ENCODE measurements around the gene CCT6A. TPM values are rescaled to one million over a fixed set of nuclear protein-coding genes. Genes with fewer than 3 reads are reported as not detected.
"Not testable (repeated sequence)": the region's sequence is repeated elsewhere in the genome, so short reads cannot be mapped to it uniquely, and the experiment has no call there.

The CCT6A gene
- total RNA-seq, 1 donor from 2014 or later: 174 TPM

GRCh38 chr7:56053993-56054392 is 2.4 kb downstream of the CCT6A start:
- peaks cover 10% of the 10 kb centered on the region for H3K4me1 Mint-ChIP-seq (ENCODE audit: unreplicated experiment)
- H3K4me3 Mint-ChIP-seq (ENCODE audit: unreplicated experiment): no peak overlapping the region
- DNase-seq (ENCODE audit: low spot score): no peak
- no peak for TF ChIP-seq CTCF (IDR thresholded peaks at IDR 0.05; ENCODE audit: unreplicated experiment)
- no peaks in the 10 kb centered on the region for H3K9me3 Mint-ChIP-seq (ENCODE audit: unreplicated experiment)
- H3K36me3 Mint-ChIP-seq (ENCODE audit: low read depth, unreplicated experiment): peaks cover 21% of the 10 kb centered on the region
- H3K27me3 Mint-ChIP-seq (ENCODE audit: unreplicated experiment): peaks cover 3% of the 10 kb centered on the region
- no peak overlapping the region for H3K27ac Mint-ChIP-seq (ENCODE audit: unreplicated experiment)

GRCh38 chr7:56062382-56062781 is 10.8 kb downstream of the CCT6A start:
- no peak for DNase-seq (ENCODE audit: low spot score)
- Mint-ChIP-seq H3K4me1 (ENCODE audit: unreplicated experiment) (peaks cover 2% of the 10 kb centered on the region), H3K36me3 (ENCODE audit: low read depth, unreplicated experiment) (peaks cover 35% of the 10 kb centered on the region), H3K9me3 (ENCODE audit: unreplicated experiment) (no peaks in the 10 kb centered on the region), H3K27me3 (ENCODE audit: unreplicated experiment) (peaks cover 1% of the 10 kb centered on the region), H3K27ac (ENCODE audit: unreplicated experiment) (no peak overlapping the region), H3K4me3 (ENCODE audit: unreplicated experiment) (peak overlapping the region; percentile 20)
- no peak for TF ChIP-seq CTCF (IDR thresholded peaks at IDR 0.05; ENCODE audit: unreplicated experiment)

- H3K27ac Mint-ChIP-seq (ENCODE audit: unreplicated experiment): peak overlapping the region; percentile 85
- H3K4me3 Mint-ChIP-seq (ENCODE audit: unreplicated experiment): peak overlapping the region; percentile 94
- DNase-seq (ENCODE audit: low spot score): no peak
- H3K36me3 Mint-ChIP-seq (ENCODE audit: low read depth, unreplicated experiment): peaks cover 31% of the 10 kb centered on the region
- H3K27me3 Mint-ChIP-seq (ENCODE audit: unreplicated experiment): peaks cover 1% of the 10 kb centered on the region
- H3K9me3 Mint-ChIP-seq (ENCODE audit: unreplicated experiment): no peaks in the 10 kb centered on the region
- peaks cover 2% of the 10 kb centered on the region for H3K4me1 Mint-ChIP-seq (ENCODE audit: unreplicated experiment)
- TF ChIP-seq CTCF (IDR thresholded peaks at IDR 0.05; ENCODE audit: unreplicated experiment): no peak
Measured at GRCh38 chr7:56063500-56063881, 11.9 kb downstream of the CCT6A start.

GRCh38 chr7:56063882-56064625 is 12.5 kb downstream of the CCT6A start, which contains the start of gene SUMF2:
Gene SUMF2 (plus strand): TSS chr7:56064286. CDS start chr7:56064312, 26 bp downstream.
- H3K4me3 Mint-ChIP-seq (ENCODE audit: unreplicated experiment): peak within 1 kb of the TSS; percentile 94
- TF ChIP-seq CTCF (IDR thresholded peaks at IDR 0.05; ENCODE audit: unreplicated experiment): no peak
- H3K36me3 Mint-ChIP-seq (ENCODE audit: low read depth, unreplicated experiment): peaks cover 31% of the 10 kb centered on the region
- H3K27ac Mint-ChIP-seq (ENCODE audit: unreplicated experiment): peak within 1 kb of the TSS; percentile 85
- H3K27me3 Mint-ChIP-seq (ENCODE audit: unreplicated experiment): peaks cover 1% of the 10 kb centered on the region
- peak; percentile 92 for DNase-seq (ENCODE audit: low spot score)
- no peaks in the 10 kb centered on the region for H3K9me3 Mint-ChIP-seq (ENCODE audit: unreplicated experiment)
- peaks cover 2% of the 10 kb centered on the region for H3K4me1 Mint-ChIP-seq (ENCODE audit: unreplicated experiment)

- not testable (repeated sequence) for H3K27ac Mint-ChIP-seq (ENCODE audit: unreplicated experiment)
Measured at GRCh38 chr7:56066376-56066775, 14.8 kb downstream of the CCT6A start.

More at GRCh38 chr7:56066376-56066775, 14.8 kb downstream of the CCT6A start:
- H3K9me3 Mint-ChIP-seq (ENCODE audit: unreplicated experiment); H3K4me3 Mint-ChIP-seq (ENCODE audit: unreplicated experiment); H3K4me1 Mint-ChIP-seq (ENCODE audit: unreplicated experiment); H3K27me3 Mint-ChIP-seq (ENCODE audit: unreplicated experiment); DNase-seq (ENCODE audit: low spot score): not testable (repeated sequence)
- peaks cover 32% of the 10 kb centered on the region for H3K36me3 Mint-ChIP-seq (ENCODE audit: low read depth, unreplicated experiment)

All from endothelial cell (in vitro differentiated cells).